Measurements from ENCODE around the gene CYP1B1.

DNA sequence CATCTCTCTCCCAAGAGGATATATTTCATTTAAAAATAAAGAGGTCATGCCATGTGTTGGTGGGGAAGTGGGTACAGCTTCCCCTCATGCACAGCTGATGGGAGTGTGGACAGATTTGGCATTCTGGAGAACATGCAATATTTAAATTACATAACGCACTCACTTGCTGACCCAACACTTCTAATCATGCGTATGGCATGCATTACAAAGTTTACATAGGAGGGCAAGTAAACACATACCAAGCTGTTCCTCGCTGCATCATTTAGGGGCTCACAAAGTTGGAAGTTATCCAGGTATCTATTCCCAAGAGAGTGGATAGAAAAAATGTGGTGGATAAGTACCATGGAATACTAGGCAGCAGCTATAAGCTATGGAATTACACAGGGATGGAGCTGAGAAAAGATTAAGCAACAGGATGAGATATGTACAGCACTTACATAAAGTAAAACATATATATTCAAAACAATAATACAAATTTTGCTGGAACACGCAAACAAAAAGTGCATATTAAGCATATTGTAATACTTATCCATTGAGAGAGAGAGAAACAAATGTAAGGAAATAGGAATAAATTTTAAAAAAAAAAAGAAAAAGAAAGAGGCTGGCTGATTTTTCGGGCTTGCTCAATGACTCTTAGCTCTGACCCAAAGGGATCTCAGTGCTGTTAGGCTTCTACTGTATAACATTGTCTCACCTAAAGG, 11.0 kb downstream of the CYP1B1 start:
- TF ChIP-seq, protein P1, sequence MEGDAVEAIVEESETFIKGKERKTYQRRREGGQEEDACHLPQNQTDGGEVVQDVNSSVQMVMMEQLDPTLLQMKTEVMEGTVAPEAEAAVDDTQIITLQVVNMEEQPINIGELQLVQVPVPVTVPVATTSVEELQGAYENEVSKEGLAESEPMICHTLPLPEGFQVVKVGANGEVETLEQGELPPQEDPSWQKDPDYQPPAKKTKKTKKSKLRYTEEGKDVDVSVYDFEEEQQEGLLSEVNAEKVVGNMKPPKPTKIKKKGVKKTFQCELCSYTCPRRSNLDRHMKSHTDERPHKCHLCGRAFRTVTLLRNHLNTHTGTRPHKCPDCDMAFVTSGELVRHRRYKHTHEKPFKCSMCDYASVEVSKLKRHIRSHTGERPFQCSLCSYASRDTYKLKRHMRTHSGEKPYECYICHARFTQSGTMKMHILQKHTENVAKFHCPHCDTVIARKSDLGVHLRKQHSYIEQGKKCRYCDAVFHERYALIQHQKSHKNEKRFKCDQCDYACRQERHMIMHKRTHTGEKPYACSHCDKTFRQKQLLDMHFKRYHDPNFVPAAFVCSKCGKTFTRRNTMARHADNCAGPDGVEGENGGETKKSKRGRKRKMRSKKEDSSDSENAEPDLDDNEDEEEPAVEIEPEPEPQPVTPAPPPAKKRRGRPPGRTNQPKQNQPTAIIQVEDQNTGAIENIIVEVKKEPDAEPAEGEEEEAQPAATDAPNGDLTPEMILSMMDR (IDR thresholded peaks at IDR 0.05) = no peak
- no peak for TF ChIP-seq NR1H2 (CRISPR knock-in tag; IDR thresholded peaks at IDR 0.05)
- TF ChIP-seq CBFB (CRISPR knock-in tag; IDR thresholded peaks at IDR 0.05; ENCODE audit: low read depth) = no peak
- TF ChIP-seq, protein P2, sequence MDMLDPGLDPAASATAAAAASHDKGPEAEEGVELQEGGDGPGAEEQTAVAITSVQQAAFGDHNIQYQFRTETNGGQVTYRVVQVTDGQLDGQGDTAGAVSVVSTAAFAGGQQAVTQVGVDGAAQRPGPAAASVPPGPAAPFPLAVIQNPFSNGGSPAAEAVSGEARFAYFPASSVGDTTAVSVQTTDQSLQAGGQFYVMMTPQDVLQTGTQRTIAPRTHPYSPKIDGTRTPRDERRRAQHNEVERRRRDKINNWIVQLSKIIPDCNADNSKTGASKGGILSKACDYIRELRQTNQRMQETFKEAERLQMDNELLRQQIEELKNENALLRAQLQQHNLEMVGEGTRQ (CRISPR knock-in tag; IDR thresholded peaks at IDR 0.05) = no peak
- TF ChIP-seq, protein P3, sequence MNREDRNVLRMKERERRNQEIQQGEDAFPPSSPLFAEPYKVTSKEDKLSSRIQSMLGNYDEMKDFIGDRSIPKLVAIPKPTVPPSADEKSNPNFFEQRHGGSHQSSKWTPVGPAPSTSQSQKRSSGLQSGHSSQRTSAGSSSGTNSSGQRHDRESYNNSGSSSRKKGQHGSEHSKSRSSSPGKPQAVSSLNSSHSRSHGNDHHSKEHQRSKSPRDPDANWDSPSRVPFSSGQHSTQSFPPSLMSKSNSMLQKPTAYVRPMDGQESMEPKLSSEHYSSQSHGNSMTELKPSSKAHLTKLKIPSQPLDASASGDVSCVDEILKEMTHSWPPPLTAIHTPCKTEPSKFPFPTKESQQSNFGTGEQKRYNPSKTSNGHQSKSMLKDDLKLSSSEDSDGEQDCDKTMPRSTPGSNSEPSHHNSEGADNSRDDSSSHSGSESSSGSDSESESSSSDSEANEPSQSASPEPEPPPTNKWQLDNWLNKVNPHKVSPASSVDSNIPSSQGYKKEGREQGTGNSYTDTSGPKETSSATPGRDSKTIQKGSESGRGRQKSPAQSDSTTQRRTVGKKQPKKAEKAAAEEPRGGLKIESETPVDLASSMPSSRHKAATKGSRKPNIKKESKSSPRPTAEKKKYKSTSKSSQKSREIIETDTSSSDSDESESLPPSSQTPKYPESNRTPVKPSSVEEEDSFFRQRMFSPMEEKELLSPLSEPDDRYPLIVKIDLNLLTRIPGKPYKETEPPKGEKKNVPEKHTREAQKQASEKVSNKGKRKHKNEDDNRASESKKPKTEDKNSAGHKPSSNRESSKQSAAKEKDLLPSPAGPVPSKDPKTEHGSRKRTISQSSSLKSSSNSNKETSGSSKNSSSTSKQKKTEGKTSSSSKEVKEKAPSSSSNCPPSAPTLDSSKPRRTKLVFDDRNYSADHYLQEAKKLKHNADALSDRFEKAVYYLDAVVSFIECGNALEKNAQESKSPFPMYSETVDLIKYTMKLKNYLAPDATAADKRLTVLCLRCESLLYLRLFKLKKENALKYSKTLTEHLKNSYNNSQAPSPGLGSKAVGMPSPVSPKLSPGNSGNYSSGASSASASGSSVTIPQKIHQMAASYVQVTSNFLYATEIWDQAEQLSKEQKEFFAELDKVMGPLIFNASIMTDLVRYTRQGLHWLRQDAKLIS (CRISPR knock-in tag; IDR thresholded peaks at IDR 0.05; ENCODE audit: borderline replicate concordance) = no peak

All from WTC11 (cell line).